ENCODE measurements around the gene LYZL2.

DNA sequence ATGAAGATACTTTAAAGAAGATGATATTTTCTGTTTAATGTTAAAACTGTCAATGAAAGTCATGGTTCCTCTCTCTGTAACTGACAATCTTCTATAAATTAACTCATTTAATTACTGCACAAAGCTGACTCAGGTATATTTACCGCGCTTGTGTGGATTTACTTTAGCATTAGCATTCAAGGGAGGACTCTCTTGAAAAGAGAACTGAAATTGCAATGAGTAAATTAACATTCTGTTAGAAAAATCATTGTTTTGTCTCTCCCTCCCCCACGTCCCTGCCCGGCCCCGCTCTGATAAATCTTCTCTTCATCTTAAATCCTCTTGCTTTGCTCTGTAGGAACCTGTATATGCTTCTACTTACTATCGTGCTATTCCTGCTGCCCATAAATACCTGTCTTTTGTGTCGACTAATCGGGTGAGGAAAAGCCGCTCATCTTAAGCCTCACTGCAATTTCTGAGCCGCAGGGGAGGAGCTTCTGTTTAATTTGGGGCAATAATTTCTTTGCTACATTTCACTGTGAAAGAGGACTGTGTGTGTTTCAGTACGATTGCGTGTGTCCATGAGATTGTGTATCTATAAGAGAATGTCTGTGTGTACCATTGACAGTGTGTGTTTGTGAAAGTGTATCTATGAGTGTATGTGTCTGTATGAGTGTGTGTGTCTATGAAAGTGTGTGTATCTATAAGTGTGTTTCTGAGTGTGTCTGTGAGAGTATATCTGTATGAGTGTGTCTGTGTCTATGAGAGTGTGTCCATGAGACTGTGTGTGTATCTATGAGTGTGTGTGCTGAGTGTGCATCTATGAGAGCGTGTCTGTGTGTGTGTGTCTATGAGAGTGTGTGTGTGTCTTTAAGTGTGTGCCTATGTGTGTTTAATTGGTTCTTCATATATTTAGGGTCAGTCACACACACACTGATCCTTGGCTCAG lies 46.5 kb upstream of the LYZL2 start:
- TF ChIP-seq, protein P1, sequence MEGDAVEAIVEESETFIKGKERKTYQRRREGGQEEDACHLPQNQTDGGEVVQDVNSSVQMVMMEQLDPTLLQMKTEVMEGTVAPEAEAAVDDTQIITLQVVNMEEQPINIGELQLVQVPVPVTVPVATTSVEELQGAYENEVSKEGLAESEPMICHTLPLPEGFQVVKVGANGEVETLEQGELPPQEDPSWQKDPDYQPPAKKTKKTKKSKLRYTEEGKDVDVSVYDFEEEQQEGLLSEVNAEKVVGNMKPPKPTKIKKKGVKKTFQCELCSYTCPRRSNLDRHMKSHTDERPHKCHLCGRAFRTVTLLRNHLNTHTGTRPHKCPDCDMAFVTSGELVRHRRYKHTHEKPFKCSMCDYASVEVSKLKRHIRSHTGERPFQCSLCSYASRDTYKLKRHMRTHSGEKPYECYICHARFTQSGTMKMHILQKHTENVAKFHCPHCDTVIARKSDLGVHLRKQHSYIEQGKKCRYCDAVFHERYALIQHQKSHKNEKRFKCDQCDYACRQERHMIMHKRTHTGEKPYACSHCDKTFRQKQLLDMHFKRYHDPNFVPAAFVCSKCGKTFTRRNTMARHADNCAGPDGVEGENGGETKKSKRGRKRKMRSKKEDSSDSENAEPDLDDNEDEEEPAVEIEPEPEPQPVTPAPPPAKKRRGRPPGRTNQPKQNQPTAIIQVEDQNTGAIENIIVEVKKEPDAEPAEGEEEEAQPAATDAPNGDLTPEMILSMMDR (IDR thresholded peaks at IDR 0.05), result no peak
- TF ChIP-seq EP300 (IDR thresholded peaks at IDR 0.05), result no peak
- no peak for TF ChIP-seq POLR2A (IDR thresholded peaks at IDR 0.05; ENCODE audit: low read depth)
